ENCODE results near the gene UBE2R2. TPM values are rescaled to one million over a fixed set of nuclear protein-coding genes. Genes with fewer than 3 reads are reported as not detected.

Gene UBE2R2
- total and polyA plus RNA-seq, 2 of the 4 experiments (the other 2 are of a cell fraction), result 12.7 to 24.8 TPM

GRCh38 chr9:33905137-33905536, 88.2 kb downstream of the UBE2R2 start:
- no peaks in the 10 kb centered on the region for H3K27me3 ChIP-seq (ENCODE audit: control insufficient read depth, insufficient read depth, low read length)
- H3K56ac ChIP-seq (ENCODE audit: extremely low read depth, insufficient read depth, low read length), result no peak overlapping the region
- no peak overlapping the region for H3K9ac ChIP-seq (ENCODE audit: low read depth, low read length)
- H2AFZ ChIP-seq (replicated peaks; ENCODE audit: low read length, poor library complexity), result no peak overlapping the region
- no peak for DNase-seq
- H2BK5ac ChIP-seq (ENCODE audit: low read depth, low read length, poor library complexity, severe bottlenecking), result no peak overlapping the region
- intact Hi-C loops (cut with micrococcal nuclease) (no loop called here), in situ Hi-C loops (cut with MboI; ENCODE audit: low sequenced_read_pairs) (no loop called here), dilution Hi-C loops (cut with HindIII; ENCODE audit: low sequenced_read_pairs, unreplicated experiment) (no loop called here)
- H3K9me3 ChIP-seq (ENCODE audit: control insufficient read depth, insufficient read depth, low read length), result no peaks in the 10 kb centered on the region
- no peak overlapping the region for H3K4me2 ChIP-seq (ENCODE audit: low read depth, low read length)
- no peak overlapping the region for H4K91ac ChIP-seq (ENCODE audit: insufficient read depth, low read depth, low read length)
- no peak overlapping the region for H2AK5ac ChIP-seq (ENCODE audit: low read depth, low read length)
- no peak overlapping the region for H4K5ac ChIP-seq (ENCODE audit: low read depth, low read length)
- H3K9me1 ChIP-seq (ENCODE audit: insufficient read depth, low read length), result peaks cover 10% of the 10 kb centered on the region
- H4K8ac ChIP-seq (ENCODE audit: low read depth in 2 of 2, low read length in 2 of 2), result no peak overlapping the region
- no peak overlapping the region for H2AK9ac ChIP-seq (replicated peaks; ENCODE audit: low read depth, low read length, poor library complexity)
- no CpG with 5 or more reads among the region's 1 CpG for WGBS, 2 experiments (ENCODE audit: extremely low coverage in 2 of 2, insufficient read length in 1 of 2)
- peaks cover 64% of the 10 kb centered on the region for H4K20me1 ChIP-seq (ENCODE audit: insufficient read depth, low read length)
- POLR2A ChIA-PET (ENCODE audit: unreplicated experiment), result no interaction called here
- CTCF ChIA-PET, result no interaction called here
- no TSS peak for BruUV-seq (replicated peaks)
- peaks cover 38 to 71% of the 10 kb centered on the region in 2 experiments for H3K79me1 ChIP-seq (ENCODE audit: low read depth in 1 of 2, low read length in 2 of 2)
- H2BK120ac ChIP-seq (ENCODE audit: low read depth, low read length), result no peak overlapping the region
- no peak overlapping the region for H3K23ac ChIP-seq (ENCODE audit: low read depth, low read length)
- no peak overlapping the region for H3K14ac ChIP-seq (replicated peaks; ENCODE audit: low read depth, low read length)
- ATAC-seq (ENCODE audit: low read depth), result no peak
- no peak overlapping the region for H3K27ac ChIP-seq (ENCODE audit: insufficient read depth, low read length)
- H3K36me3 ChIP-seq (ENCODE audit: control insufficient read depth, insufficient read depth, low read length), result peaks cover 14% of the 10 kb centered on the region
- no peak overlapping the region for H2BK20ac ChIP-seq (ENCODE audit: low read depth, low read length)
- H3K18ac ChIP-seq (ENCODE audit: low read depth, low read length), result no peak overlapping the region
- H3K4ac ChIP-seq (ENCODE audit: low read depth, low read length), result no peak overlapping the region
- H3K4me3 ChIP-seq (ENCODE audit: insufficient read depth, low read depth, low read length), result no peak overlapping the region
- no peak overlapping the region for H2BK15ac ChIP-seq (ENCODE audit: low read depth, low read length)
- TF ChIP-seq ELK1 (IDR thresholded peaks at IDR 0.05; ENCODE audit: borderline replicate concordance, low read depth, low read length) (no peak), MAFK (IDR thresholded peaks at IDR 0.05; ENCODE audit: low read depth, low read length) (no peak), BHLHE40 (IDR thresholded peaks at IDR 0.05; ENCODE audit: low read depth, low read length) (no peak), RCOR1 (IDR thresholded peaks at IDR 0.05; ENCODE audit: insufficient replicate concordance, low read length) (no peak), RAD21 (IDR thresholded peaks at IDR 0.05; ENCODE audit: low read length) (no peak), CTCF (conservative IDR thresholded peaks at IDR 0.05; ENCODE audit: low read depth, low read length) (no peak), CEBPB (IDR thresholded peaks at IDR 0.05; ENCODE audit: low read depth, low read length) (no peak), FOS (IDR thresholded peaks at IDR 0.05; ENCODE audit: low read depth, low read length) (no peak), MXI1 (IDR thresholded peaks at IDR 0.05; ENCODE audit: borderline replicate concordance, low read depth, low read length) (no peak), POLR2A (IDR thresholded peaks at IDR 0.05; ENCODE audit: low read depth, low read length) (no peak), CHD1 (IDR thresholded peaks at IDR 0.05; ENCODE audit: low read depth, low read length) (no peak), RFX5 (IDR thresholded peaks at IDR 0.05; ENCODE audit: low read depth, low read length) (no peak), SMC3 (IDR thresholded peaks at IDR 0.05; ENCODE audit: low read depth, low read length) (no peak), USF2 (IDR thresholded peaks at IDR 0.05; ENCODE audit: low read depth, low read length) (no peak), MAZ (IDR thresholded peaks at IDR 0.05; ENCODE audit: borderline replicate concordance, low read depth, low read length) (no peak)
- H3K4me1 ChIP-seq (ENCODE audit: control insufficient read depth, insufficient read depth, low read length), result no peaks in the 10 kb centered on the region
